NT2/D1 (cell line): ENCODE results near the gene DGAT2.

ENCODE experiments used
- SUZ12 ChIP-seq: IDR thresholded peaks from 2 replicates; pipeline ENCODE4 v1.6.1; 2011; ENCODE audit not compliant: insufficient read length, insufficient read depth; ENCODE audit errors: extremely low read depth
- YY1 ChIP-seq: IDR thresholded peaks from 2 replicates; pipeline ENCODE4 v1.6.1; 2011; ENCODE audit not compliant: insufficient read length, insufficient read depth
- ZNF274 ChIP-seq: IDR thresholded peaks from 2 replicates; pipeline ENCODE4 v1.6.1; 2011; ENCODE audit warnings: mild to moderate bottlenecking, low read depth, low read length

DNA sequence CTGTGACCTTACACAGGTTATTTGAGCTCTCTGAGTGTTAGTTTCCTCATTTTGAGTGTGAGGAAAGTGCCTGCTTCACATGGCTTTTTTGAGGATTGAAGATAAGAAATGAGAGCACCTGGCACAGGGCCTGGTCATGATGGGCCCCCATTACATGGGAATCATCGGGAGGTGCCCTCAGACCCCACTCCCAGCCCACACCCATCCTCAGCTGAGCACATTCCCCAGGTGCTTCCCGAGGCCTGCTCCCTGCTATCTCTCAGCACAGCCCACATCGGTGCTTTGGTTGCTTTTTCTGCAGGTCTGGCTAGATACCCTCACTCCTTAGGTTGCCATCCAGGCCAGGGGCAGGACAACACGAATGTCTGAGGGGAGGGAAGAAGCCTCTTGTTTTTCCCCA is 16.6 kb downstream of the DGAT2 start:
- TF ChIP-seq YY1 (no peak), ZNF274 (no peak), SUZ12 (no peak)
